Erythroblast (primary cell): ENCODE data around the gene RNF152.

Source experiments
- GATA1 ChIP-seq: IDR thresholded peaks from 2 replicates; pipeline ENCODE4 v1.6.1; 2011; ENCODE audit warnings: low read depth, mild to moderate bottlenecking, control low read depth, low read length, moderate library complexity
- POLR2A ChIP-seq: IDR thresholded peaks from 2 replicates; pipeline ENCODE4 v1.6.1; 2011; ENCODE audit warnings: mild to moderate bottlenecking, low read length

DNA sequence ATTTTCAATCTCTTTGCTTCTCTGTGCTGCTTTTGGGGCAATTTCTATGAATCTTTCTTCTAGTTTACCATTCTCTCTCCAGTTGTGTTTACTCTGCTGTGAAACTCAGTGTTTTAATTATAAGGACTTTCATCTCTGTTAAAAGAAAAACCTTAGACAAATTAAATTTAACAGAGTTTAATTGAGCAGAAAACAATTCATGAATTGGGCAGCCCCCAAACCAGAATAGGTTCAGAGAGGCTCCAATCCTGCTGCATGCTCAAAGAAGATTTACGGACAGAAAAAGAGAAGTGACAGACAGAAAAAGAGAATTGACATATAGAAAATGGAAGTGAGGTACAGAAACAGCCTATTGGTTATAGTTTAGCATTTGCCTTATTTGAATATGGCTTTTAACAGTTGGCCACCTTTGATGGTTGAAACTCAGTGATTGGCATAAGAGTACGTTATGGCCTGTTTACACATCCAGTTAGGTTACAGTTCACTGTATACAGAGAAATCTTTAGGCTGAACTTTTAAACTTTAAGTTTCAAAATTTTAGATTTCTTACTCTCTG, 120.4 kb downstream of the RNF152 start:
- TF ChIP-seq POLR2A, result no peak
- no peak for TF ChIP-seq GATA1
